ENCODE results near the gene CD101.

CD101 gene

DNA sequence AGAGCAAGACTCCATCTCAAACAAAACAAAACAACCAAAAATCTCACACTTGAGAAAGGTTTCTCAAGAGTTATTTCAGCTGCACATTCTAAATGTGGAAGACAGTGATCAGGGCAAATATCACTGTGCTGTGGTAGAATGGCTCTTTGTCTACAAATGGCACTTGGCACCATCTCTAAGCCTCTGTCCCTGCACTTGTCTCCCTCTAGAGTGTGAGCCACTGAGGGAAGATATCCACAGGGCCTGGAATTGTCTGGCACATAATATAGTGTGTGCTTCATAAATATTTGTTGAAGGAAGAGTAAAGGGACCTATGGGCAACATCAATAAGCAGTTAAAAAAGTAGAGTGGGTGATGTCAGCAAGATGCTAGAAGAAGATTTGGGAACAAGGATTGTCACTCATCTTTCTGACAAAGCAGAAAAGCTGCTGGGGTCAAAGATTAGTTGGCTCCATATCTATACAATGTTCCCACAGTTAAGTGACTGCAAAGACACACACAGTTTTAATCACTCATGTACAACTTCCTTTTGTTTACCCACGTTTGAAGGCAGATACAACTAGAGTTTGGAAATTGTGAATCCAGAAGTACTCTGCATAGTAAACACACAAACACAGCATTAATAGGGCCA lies 19.1 kb downstream of the CD101 start:
- no peak for DNase-seq

DNA sequence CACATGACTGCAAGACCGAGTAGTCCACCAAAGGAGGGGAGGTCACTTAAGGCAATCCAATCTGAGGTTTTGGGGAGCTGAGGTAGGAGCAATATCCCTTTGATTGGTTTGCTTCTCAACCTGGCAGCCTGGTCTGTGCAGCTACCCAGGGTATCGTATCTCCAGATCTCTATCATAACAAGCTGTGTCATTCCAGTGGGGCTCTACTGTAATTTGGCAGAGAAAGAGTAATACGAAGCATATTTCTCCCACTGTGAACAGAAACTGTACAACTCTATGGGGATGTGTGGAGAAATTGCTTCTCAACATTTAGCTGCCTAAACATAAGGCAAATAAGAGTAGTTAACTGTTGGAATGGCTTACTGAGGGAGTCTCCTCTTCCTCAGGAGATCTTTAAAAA lies 20.6 kb downstream of the CD101 start:
- no peak for DNase-seq

DNA sequence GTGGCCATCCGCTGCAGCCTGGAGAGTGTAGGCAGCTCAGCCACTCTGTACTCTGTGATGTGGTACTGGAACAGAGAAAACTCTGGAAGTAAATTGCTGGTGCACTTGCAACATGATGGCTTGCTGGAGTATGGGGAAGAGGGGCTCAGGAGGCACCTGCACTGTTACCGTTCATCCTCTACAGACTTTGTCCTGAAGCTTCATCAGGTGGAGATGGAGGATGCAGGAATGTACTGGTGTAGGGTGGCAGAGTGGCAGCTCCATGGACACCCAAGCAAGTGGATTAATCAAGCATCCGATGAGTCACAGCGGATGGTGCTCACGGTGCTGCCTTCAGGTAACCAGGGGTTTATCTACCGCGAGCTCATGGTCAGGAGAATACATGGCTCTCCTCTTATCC lies 24.0 kb downstream of the CD101 start:
- DNase-seq: no peak

DNA sequence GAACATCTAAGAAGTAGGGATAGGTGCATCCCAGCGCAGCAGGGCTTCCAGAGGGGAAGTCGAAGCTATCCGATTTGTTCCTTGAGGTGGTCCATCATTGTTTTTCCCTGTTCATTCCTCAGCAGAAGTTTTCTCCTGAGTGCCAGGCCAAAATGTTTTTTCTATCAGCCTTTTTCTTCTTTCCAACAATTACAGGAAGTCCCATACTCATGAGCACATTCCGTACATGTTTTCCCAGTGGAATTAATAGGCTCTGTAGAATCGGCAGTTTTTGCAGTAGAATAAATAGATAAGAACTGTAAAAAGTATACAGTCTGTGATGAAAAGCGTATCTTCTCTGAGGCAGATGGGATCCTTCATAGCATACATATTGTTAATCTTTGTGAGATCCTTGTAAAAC lies 24.8 kb downstream of the CD101 start:
- no peak for DNase-seq

DNA sequence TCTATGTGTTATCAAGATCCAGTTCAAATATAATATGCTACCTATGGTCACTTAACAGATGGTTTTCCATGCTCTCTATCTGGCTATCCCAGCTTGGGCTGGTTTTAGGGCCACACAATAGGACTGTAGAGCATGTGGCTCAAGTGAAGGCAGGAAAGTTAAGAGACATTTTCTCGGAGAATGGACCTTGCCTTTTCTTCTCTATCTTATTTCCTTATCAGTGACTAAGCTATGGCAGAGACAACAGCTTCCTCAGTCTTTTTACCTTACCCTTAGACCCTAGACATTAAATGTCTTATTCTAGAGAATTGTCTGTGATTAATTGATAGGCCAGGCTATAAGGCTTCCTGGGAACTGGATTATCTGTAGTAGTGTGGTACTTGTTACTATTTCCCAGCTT lies 28.1 kb downstream of the CD101 start:
- DNase-seq: no peak

DNA sequence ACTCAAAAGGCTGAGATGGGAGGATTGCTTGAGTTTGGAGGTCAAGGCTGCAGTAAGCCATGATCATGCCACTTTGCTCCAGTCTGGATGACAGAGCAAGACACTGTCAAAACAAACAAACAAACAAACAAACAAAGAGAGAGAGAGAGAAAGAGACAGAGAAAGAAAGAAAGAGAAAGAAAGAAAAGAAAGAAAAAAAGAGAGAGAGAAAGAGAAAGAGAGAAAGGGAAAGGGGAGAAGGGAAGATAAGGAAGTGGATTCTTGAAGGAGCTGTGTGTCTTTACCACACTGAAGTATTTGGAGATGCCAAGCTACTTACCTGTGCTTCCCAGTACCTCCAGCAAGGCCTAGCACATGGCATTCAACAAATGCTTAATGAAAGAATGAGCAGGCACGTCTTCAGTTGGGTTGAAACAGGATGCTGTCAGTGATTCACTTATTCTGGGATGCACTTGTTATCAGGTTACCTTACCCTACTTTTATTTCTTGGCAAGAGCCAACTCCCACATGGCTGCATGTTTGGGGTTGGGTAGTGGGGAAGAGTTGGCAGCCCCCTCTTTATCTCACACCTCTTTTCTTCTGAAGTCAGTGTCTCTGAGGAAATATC lies 28.8 kb downstream of the CD101 start:
- no peak for DNase-seq

DNA sequence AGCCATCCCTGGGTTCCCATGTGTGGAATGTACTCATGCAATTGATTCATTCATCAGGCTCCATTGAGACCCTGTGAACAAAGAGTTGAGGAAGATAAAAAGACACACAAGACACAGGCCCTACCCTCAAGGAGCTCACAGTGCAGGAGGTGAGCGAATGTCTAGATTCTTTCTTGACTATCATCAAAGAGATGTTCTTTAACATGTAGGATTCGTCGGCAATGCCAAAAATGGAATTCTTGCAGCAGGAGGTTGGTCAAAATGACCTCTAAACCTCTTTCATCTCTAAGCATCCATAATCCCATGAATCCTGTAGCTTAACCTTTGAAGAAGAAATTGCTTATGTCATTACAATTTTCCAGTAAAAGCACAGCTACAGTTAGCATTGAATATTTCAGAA lies 30.7 kb downstream of the CD101 start:
- no peak for DNase-seq

DNA sequence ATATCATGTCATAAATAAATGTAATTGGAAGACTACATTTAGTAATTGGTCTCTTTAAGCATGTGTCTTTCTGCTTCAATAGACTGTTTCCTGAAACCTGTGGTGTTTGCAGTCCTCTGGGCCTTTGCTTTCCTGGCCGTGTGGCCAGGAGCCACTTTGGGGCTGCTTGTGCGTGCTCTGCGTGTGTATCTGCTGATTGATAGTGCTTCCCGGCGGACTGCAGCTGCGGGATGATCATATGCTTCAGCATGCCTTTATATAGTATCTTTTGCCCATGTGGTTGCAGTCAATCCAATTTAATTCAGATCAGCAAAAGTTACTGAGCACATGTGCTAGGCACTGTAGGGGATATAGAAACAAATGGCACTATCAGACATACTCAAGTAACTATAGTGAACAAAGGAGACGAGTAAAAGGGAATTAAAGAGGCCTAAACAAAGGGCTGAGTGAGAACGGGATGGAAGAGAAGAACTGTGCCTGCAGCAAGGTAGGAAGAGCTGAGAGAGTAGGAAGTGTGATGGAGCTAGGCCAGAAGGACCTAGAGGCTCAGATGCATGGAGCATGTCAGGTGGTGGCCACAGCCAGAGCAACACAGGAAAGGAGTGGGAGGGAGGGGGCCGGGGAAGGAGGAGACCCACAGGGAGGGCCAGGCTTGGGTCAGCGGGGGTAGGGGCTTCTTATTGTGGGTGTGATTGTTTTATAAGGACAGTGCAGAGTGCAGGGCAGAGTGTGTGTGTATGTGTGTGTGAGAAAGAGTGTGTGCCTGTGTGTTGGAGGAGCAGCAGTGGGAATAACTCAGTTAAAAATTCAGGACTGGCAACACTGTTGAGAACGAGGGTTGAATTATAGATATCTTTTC lies 31.4 kb downstream of the CD101 start:
- no peak for DNase-seq

DNA sequence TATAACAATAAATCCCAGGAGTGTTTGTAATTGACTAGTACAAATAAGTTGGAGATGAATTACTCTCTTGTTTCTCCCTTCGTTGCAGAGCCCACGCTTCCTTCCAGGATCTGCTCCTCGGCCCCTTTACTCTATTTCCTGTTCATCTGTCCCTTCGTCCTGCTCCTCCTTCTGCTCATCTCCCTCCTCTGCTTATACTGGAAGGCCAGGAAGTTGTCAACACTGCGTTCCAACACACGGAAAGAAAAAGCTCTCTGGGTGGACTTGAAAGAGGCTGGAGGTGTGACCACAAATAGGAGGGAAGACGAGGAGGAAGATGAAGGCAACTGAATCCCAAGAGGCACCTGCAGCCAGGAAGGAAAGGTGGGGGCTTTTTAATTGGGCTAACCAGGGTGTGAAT lies 32.2 kb downstream of the CD101 start:
- no peak for DNase-seq

DNA sequence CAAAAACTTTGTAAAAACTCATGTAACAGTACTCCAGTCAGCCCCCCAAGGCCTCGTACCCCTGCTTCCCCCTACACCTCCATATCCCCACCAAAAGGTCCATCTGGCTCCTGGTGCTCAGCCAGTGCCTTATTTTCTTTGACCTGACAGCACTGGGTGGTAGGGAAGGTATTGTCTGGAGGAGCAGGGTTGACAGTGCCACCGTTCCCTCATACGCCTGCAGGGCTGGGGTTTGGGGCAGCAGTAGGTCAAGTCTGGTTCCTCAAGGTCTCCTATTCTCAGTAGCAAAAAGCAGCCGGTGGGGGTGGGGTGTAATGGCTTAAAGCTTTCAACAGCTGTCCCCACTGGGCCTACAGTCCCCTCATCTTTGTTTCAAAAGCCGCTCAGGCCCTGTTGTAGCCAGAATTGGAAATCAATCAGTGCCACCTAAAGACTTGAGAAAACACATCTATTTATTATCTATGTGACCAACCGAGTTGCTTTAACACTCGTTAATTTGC lies 33.3 kb downstream of the CD101 start:
- no peak for DNase-seq

DNA sequence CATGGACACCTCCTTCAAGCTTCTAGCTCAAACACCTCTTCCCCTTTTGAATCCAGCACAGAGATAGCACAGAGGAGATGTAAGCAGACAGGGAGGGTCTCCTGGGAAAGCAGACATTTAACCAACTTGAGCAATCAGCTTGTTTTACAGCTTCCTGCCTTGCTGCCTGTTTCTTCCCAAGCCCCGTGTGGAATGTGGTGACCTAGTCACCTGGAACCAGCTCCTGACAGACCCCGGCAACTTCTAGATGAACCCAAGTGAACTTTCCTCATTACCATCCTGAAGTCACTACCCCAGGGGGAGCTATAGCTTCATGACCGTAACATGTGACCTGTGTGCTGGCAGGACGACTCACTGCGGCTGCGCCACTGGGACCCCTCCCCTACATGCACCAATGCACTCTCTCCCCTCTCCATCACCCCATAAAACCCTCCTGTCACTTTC lies 34.5 kb downstream of the CD101 start:
- DNase-seq: no peak

DNA sequence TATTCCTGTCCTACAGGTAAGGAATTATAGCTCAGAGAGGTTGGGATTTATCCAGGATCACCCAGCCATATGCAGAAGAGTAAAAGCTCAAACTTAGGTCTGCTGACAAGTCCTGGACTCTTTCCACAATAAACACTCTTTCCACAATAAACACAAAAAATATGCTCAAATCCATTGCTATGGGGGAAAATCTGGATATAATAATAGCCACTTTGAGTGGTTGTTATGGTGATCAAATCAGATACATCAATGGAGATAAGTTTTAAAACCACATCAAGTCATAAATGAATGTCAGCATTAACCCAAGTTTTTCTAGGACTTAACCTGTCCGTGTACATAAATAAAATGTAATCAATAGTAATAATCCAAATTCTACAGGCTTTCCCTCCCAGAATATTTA lies 36.2 kb downstream of the CD101 start:
- no peak for DNase-seq

DNA sequence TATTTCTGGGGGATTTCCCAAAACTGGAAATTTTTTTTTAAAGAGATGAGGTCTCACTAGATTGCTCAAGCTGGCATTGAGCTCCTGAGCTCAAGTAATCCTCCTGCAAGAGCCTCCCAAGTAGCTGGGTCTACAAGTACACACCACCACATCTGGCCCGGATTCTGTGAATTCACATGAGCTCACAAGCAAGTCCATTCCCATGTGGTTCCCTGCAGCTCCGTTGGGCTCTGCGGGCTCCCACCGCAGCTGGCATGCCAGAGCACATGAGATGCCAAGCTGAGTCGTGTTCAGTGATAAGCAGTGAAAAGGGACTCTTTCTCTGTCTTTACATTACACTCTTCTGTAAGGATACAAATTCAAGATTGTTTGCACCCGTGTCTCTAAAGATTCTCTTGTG lies 36.7 kb downstream of the CD101 start:
- no peak for DNase-seq

DNA sequence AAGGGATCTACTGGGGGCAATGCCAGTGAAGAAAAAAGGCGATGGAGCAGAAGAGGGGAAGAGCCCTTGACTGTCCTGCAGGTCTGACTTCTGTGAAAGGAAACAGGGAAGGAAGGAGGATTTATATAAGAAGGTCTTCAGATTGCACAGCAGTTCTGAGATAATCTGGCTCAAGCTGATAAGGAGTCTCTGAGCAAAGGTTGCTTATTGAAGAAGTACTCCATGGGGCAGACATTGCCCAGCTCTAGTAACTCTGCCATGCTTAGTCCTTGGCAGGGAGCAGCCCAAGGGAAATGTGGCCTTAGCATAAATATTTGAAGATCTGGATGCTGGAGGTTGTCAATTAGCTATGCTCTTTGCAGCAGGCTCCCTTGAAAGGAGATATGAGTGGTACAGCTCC lies 42.7 kb downstream of the CD101 start:
- DNase-seq: no peak

DNA sequence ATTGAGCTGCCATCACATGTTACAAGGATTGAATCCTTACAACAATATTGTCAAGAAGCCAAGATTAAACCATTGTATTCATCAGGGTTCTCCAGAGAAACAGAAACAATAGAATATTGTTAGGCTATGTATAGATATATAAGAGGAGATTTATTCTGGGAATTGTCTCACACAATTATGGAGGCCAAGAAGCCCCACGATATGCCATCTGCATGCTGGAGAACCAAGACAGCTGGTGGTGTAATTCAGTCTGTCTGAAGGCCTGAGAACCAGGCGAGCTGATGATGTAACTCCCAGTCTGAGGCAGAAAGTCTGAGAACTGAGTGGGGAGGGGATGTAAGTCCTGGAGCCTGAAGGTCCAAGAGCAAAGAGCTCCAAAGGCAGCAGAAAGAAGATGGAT lies 44.1 kb downstream of the CD101 start:
- DNase-seq: no peak

DNA sequence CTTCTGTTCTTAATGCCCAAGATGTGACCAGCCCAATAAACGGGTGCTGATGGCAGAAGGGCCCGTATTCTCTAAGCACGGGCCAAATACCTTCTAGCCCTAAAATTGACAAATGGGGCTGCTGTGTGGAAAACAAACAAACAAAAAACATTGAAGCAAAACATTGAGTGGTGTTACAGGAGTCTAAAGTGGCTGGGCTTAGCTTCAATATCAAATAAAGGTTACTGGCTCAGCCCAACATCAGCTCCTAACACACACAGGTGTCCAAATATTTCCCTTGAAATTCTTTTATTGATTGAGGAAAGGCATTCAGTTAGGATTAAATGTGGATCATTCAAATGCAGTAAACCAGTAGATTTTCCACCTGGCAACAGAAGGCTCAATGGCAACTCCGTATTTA lies 45.2 kb downstream of the CD101 start:
- DNase-seq: no peak

DNA sequence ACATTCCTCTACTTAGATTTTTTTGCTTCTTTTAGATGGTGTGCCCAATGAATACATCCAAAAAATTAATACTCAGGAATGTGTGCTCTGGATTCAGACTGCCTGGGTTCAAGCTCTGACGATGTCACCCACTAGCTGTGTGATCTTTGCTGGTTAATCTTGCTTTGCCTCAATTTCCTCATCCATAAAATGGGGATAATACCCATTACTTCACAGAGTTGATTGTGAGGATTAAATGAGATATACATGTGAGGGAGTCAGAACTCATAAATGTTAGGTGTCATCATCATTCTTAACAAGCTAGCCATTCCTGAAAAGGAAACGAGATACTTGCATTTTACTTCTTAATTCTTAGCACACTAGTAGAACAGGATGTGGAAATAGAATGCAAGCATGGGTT lies 45.7 kb downstream of the CD101 start:
- DNase-seq: no peak

DNA sequence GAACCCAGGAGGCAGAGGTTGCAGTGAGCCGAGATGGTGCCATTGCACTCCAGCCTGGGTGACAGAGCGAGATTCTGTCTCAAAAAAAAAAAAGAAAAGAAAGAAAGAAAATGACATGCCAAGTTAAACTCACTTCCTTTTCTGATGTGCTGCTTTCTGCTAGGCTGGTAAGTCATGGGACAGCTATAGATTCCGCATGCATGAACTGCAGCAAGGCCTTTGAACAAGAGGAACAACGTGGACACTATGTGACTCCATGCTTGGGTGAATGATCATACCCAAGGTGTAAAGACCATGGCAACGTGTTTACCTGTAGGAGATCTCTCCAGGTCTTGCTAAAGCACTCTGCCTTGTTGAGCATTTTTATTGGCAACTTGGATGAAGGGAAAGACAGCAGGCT lies 48.3 kb downstream of the CD101 start:
- no peak for DNase-seq

DNA sequence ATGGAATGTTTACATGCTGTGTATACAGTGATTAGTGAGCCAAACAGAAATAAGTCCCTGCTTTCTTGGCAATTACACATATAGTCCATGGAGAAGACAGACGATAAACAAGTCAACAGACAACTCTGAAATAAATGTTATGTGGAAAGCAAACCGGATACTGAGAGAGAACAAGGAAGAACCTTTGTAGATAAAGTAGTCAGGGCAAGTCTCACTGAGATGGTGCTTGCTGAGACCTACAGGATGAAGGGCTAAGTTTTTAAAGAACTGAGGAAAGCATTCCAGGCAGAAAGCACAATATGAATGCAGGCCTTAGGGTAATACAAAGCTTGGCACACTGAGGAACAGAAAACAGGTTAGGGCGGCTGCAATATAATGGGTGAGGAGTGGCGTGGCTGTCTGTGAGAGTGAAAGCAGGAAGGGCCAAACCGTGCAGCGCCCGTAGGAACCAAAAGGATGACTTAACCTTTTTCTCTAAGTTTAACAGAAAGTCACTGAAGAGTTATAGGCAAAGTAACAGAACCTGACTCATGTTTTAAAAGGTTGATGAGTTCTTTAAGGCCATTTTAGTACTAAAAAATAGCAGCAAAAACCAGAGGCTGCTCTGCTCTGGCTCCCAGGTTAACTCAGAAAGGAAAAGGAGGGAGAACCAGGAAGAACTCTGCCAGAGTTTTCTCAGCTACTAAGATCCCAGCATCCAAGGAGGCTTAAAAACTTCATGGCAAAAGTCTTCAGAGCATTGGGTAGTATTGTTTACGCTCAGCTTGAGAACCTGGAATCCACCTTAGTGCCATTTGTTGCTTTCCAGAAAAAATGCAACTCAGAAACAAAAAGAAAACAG lies 49.9 kb downstream of the CD101 start:
- DNase-seq: peak; percentile 25

DNA sequence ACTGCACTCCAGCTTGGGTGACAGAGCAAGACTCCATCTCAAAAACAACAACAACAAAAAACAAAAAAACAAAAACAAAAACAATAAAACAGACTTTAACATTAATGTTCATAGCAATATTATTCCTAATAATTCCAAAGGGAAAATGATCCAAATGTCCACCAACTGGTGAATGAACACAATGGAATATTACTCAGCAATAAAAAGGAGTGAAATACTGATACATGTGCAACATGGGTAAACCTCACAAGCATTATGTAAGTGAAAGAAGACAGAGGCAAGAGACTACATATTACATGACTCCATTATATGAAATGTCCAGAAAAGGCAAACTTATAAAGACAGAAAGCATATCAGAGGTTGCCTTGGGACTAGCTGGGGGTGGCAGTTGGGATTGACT lies 52.5 kb downstream of the CD101 start:
- no peak for DNase-seq

DNA sequence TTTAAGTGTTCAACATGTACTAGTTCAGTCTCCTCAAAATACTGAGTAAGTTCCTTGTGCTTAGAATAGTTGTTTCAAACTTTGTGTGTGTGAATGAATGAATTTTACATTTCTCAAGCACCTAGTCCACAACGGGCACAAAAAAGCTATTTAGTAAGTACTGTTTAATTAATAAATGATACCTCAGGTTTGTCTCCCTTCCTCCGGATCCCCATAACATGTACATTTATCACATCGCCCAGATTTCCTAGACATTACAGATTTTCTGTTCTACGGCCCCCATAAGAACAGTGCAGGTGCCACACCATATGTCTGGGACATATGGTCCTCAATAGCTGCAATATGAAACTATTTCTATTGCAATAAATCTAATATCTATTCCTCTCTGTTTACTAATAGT lies 57.2 kb downstream of the CD101 start:
- DNase-seq: no peak

DNA sequence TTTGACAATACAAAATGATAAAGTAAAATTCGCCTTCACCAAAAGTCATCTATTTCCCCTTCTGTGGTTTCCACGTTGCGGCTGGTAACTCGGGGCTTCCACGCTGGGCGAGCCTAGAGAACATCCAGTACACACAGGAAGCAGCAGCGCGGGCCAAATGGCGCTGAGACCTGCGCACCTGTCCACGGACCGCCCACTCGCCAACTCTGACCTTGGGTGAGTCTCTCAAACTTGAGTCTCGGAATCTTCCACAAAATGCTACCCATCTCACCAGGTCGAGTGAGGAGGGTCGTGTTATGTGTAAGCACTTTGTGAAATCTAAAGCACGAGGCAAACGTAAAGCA lies 57.7 kb downstream of the CD101 start:
- DNase-seq: peak; percentile 70

Measured in CD4-positive, alpha-beta T cell treated with Interleukin-12 subunit alpha and Interleukin-12 subunit beta, for 1 hour (primary cell).